CD4-positive, alpha-beta T cell treated with Interleukin-2 at 100 ng/mL for 4 hours (primary cell): ENCODE measurements around the gene CACNA2D2.

Source experiments
- DNase-seq: peaks from one replicate; pipeline ENCODE4 v3.0.0-alpha.2; 2020; ENCODE audit warnings: low spot score

The CACNA2D2 gene

GRCh38 chr3:50369012-50369670, 134.3 kb downstream of the CACNA2D2 start:
- DNase-seq: no peak

- DNase-seq: no peak
Measured at GRCh38 chr3:50365842-50366220, 137.6 kb downstream of the CACNA2D2 start.

GRCh38 chr3:50365080-50365841, 138.2 kb downstream of the CACNA2D2 start:
- DNase-seq: peak; percentile 95

- no peak for DNase-seq
Measured at GRCh38 chr3:50364573-50365079, 138.8 kb downstream of the CACNA2D2 start.

GRCh38 chr3:50359760-50360110, 143.7 kb downstream of the CACNA2D2 start:
- no peak for DNase-seq

- peak; percentile 98 for DNase-seq
Measured at GRCh38 chr3:50358911-50359759, 144.3 kb downstream of the CACNA2D2 start, which contains the start of gene TMEM115. Gene TMEM115 (minus strand): TSS chr3:50359521. CDS start chr3:50359063, 458 bp downstream.

- no peak for DNase-seq
Measured at GRCh38 chr3:50358355-50358910, 145.0 kb downstream of the CACNA2D2 start.

GRCh38 chr3:50357481-50357880, 146.0 kb downstream of the CACNA2D2 start:
- no peak for DNase-seq

GRCh38 chr3:50356553-50356952, 146.9 kb downstream of the CACNA2D2 start:
- no peak for DNase-seq

GRCh38 chr3:50355829-50356552, 147.4 kb downstream of the CACNA2D2 start:
- no peak for DNase-seq

GRCh38 chr3:50354850-50355249, 148.6 kb downstream of the CACNA2D2 start:
- no peak for DNase-seq

GRCh38 chr3:50354186-50354764, 149.2 kb downstream of the CACNA2D2 start:
- no peak for DNase-seq

- DNase-seq: no peak
Measured at GRCh38 chr3:50353245-50354004, 150.0 kb downstream of the CACNA2D2 start.

- DNase-seq: no peak
Measured at GRCh38 chr3:50352781-50353180, 150.7 kb downstream of the CACNA2D2 start.

GRCh38 chr3:50351323-50351697, 152.1 kb downstream of the CACNA2D2 start:
- DNase-seq: no peak

GRCh38 chr3:50350527-50351322, 152.7 kb downstream of the CACNA2D2 start, which contains the start of the genes CYB561D2 and NPRL2:
Gene CYB561D2 (plus strand): TSS chr3:50350862. CDS start chr3:50351434, 572 bp downstream.
Gene NPRL2 (minus strand): TSS chr3:50350775. CDS start chr3:50350652, 123 bp downstream.
- DNase-seq: peak; percentile 99

GRCh38 chr3:50350213-50350526, 153.3 kb downstream of the CACNA2D2 start:
- no peak for DNase-seq

- DNase-seq: peak; percentile 85
Measured at GRCh38 chr3:50347187-50347813, 156.1 kb downstream of the CACNA2D2 start.
